ENCODE results near the gene TRAF3IP1. TPM values are rescaled to one million over a fixed set of nuclear protein-coding genes. Genes with fewer than 3 reads are reported as not detected.
A peak's percentile ranks its signal among the peaks of the same experiment; 100 is the strongest.

The TRAF3IP1 gene
- total RNA-seq, 1 donor from 2014 or later: 22.4 TPM

DNA sequence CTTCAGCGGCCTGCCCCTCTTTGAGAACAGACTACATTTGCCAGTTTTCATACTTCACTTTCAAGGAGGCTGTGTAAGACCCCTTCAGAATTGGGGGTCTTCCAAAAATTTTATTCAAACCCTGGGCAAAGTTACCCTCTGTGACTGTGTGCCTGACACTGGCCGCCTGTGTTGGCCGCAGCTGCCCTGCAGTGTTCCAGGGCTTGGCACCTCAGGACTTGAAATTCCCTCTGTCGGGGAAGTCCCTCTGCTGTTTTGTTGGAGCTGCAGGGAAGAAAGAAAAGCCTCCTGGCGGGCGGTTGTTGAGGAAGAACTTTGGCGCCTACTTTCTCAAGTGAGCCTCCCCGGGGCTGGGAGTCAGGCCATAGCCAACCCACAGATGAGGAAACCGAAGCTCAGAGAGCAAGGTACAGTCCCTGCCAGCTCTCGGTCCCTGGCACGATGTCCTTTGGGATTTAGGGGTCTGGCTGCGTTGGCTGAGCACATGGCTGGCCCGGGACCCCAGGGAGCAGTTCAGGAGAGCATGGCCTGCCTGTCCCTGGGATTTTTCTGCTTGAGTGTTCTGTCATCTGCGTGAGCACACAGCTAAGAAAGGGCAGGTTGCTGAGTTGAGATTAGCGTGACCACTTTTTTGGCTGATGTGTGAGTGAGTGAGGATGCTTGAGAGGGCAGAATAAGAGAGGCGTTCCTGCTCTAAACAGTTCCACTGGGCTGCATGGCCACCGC lies 88.5 kb downstream of the TRAF3IP1 start:
- DNase-seq (ENCODE audit: low spot score): no peak

DNA sequence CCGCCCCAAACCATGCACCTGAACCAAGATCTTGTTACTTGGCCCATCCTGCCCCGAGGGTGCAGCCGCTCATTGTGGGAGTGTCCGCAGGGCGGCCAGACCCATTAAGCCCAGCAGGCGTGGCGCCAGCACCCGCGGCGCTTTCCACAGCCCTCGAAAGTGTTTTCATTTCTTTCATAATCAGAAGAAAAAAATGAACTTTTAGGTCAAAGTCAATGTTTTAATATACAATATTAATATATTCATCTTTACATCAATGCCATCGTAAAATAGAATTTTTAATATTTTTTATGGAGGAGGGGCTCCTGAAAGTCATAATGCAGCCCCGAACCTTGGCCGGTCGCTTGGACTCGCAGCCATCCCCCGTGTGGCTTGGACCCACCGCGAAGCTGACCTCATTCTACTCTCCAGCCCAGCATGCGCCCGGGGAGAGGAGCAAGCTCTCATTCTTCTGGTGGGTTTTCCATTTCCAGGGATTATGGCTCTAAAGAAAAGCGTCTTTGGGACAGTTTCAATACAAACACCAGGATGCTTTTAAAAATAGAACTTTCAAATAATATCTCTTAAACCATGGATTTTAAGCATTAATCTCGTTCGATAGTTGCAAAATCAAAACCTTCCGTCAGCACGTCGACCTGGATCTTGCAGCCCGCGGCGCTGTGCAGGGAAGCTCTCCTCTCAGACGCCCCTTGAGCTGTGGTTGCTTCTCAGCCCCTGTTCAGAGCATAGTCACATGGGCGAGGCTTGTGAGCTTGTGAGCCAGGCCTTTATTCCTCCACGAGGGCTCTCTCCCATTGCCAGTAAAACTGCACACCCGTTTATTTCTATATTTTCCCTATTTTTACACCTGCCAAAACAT lies 89.3 kb downstream of the TRAF3IP1 start:
- DNase-seq (ENCODE audit: low spot score): no peak

DNA sequence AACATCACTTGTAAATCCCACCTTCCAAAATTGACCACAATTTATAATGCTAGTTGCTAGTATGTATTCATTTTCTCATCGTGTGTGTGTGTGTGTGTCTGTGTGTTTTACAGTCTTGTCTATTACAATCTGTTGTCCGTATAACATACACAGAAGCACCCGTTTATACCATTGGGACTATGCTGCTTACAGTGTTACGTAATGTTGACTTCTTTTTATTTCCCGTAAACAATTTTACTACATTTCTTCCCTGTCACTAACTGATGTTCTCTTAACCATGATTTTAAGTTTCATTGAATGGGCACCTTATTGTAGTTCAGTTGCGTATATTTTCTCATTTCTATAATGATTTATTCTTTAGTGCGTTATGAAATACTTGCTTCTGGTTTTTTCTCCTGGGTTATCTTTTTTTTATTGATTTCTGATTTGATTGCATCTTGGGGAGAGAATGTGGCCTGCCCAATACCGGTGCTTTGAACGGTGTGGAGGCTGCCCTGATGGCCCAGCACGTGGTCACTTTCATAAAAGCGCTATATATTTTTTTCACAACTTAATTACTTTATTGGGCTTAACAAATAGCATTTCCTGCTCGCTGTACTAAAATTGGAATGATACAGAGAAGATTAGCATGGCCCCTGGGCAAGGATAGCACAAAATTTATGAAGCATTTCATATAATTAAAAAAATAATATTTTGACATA lies 91.9 kb downstream of the TRAF3IP1 start:
- no peak for DNase-seq (ENCODE audit: low spot score)

DNA sequence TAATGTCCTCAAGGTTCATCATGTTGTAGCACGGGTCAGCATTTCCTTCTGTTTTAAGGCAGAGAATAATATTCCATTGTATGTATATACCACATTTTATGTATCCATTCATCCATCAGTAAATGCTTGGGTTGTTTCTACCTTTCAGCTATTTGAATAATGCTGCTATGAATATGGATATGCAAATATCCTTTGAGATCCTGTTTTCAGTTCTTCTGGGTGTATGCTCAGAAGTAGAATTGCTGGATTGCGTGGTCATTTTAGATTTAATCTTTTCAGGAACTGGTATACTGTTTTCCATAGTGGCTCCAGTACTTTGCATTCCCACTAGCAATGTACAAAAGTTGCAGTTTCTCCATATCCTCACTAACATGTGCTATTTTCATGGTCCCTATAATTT lies 93.0 kb downstream of the TRAF3IP1 start:
- DNase-seq (ENCODE audit: low spot score): no peak

DNA sequence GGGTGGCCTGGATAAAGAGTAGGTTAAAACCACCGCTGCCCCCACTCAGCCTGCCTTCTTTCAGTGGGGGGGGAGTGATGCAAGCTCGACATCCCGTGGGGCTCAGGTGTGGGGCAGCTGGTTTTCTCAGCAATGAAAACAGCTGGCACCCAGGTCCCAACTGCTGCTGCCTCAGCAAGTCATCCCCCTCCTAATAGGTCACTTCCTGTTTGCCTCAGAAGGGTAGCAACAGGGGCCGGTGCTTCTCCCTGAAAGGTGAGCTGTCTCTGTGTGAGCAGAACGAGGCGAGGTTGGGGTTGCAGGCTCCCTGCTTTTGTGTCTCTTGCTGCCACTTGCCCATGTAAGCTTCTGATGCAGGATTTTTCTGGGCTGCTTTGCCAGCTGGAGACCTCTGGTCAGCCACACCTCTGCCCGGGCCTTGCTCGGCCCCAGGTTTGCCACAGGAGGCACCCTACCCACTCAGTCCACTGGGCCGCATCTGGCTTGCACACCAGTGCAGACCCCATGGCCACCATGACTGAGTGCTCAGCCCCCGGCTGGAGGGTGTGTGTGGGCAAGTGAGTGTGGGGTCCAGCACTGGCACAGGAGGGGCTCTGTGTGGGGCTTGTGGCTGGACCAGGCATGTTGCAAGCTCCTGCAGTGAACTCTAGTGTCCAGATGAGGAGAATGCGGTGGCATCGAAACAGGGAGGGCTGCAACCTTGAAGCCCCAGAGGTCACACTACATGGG lies 94.9 kb downstream of the TRAF3IP1 start:
- no peak for DNase-seq (ENCODE audit: low spot score)

DNA sequence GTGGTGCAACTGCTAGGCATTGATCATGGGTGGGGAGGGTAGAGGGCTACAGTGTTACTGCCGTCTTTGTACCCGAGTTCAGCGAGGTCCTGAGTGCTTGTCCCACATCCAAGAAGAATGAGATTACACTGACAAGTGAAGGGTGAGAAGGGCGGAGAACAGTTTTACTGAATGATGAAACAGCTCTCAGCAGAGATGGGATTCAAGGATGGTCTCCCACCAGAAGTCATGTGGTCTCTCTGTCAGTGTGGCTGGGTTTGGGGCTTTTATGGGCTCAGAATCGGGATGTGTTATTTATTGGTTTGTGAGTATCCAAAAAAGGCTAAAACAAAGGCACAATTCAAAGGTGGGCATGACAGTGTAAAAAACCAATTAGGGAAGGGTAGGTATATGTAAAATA lies 95.6 kb downstream of the TRAF3IP1 start:
- DNase-seq (ENCODE audit: low spot score): no peak

DNA sequence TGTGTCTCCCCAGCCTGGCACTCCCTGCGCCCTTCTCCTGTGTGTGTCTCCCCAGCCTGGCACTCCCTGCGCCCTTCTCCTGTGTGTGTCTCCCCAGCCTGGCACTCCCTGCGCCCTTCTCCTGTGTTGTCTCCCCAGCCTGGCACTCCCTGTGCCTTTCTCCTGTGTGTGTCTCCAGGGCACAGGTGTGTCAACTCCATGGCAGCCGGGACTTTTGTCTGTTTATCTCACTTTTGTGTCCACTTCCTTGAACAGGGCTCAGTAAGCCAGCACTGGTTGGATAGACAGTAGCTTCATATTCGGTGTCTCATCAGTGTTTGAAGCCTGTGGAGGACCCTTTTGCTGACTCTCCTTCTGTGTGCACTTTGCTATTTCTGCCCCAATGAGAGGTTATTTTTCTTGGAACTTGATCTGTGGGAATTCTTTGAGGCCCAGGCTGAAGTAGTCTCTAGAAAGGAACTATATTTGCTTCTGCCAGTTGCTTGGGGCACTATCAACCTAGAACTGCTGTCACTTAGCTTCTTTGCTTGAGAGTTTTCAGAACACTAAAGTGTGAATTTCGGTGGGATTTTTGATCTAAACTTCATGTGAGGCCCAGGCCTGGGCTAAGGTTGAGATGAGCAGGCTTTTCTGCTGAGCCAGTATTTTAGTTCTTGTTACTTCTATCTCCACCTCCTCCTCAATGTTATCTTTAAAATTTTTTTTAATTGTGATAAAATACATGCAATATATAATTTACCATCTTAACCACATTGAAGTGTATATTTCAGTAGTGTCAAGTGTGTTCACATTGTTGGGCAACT lies 98.1 kb downstream of the TRAF3IP1 start:
- DNase-seq (ENCODE audit: low spot score): no peak

DNA sequence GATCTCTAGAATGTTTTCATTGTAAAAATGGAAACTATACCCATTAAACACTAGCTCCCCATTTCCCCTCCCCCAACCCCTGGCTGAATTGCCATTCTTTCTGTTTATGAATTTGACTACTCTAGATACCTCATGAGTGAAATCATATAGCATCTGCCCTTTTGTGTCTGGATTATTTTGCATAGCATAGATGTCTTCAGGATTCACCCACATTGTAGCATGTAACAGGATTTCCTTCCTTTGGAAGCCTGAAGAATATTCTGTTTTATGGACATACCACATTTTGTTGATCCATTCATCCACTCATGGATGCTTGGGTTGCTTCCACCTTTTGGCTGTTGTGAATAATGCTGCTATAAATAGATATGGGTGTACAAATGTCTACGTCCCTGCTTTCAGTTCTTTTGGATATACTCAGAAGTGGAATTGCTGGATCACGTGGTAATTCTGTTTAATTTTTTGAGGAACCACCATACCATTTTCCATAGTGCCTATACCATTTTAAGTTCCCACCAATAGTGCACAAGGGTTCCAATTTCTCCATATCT lies 98.8 kb downstream of the TRAF3IP1 start:
- DNase-seq (ENCODE audit: low spot score): no peak

DNA sequence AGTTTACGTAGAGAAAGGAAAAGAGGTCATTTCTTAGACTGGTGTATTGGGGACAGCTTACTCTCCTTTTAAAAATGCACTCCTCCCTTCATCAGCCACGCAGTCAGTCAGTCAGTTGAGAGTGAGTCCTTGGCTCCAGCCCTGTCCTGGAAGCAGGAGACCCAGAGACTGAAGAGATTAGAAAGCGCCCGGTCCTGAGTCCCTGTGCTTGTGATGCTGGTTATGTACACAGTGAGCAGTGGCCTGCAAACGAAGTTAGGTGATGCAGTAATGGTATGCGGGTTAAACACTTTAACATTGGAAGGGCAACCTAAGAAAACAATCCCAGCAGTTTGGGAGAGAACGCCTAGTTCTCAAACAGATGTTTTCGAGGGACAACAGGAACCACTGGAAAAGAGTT lies 100.1 kb downstream of the TRAF3IP1 start:
- no peak for DNase-seq (ENCODE audit: low spot score)

DNA sequence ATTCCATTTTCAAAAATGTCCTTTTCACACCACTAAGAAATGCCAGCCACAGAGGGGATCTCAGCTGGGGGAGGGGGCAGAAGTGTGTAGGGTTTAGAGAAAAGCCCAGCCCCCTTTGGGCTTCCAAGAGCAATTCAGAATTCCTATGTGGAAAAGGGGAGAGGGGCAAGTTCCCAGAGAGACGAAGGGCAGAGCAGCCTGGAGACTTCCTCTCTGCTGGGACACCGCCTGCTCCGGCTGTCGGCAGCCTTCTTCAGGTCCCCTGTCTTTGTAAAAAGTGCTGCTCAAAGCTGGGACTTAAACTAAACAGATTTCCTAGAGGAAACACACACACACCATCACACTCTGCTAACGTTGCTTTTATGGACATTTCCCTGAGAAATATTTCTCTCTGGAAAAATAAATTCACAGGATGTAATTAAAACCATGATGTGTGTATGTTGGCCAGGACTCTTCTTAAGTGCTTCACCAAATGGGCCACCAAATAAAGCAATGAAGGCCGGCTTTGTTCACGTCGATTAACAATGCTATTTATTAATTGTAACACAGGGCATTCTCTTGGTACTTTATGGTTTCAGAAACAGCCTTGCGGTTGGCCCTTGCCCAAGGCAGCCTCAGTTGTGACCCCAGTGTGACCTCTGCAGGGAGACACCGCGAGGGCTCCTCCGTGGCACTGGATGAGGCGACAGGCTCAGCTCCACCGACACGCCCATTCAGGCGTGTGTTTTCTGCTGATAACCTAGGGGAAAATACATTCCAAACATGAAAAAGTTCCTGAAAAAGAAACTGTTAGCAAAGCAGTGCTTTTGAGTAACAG lies 100.8 kb downstream of the TRAF3IP1 start:
- DNase-seq (ENCODE audit: low spot score): no peak

DNA sequence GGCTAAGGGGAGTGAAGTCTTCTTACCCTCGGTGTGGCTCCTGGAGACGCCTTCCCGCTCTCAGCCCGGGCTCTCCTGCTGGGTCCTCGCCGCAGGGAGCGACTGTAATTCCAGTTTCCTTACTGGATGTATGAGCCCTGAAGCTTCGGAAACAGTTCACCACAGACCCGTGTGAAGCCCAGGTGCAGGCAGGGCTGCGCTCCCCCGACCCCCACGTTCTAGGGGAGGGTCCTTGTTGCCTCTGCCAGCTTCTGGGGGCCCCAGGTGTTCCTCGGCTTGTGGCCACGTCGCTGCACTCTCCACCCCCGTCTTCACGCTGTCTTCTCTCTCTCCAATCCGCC lies 101.3 kb downstream of the TRAF3IP1 start:
- DNase-seq (ENCODE audit: low spot score): no peak

DNA sequence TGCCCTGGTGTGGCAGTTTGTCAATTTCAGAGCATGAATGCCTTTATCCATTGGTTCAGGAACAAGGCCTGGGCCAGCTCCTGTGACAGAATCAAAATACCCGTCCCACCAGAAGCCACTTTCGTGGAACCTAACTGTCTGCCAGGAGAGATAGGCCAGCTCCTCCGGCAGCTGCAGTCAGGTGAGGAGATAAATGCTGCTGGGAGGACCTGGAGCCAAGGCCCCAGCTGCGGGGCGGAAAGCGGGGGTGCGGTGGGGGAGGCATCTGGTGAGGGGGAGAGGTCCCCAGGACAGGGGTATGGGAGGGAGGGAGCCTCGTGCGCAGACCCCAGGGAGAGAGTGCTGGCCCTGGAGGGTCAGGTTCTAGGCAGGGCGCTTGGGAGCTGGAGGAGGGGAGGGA lies 102.0 kb downstream of the TRAF3IP1 start:
- DNase-seq (ENCODE audit: low spot score): no peak

DNA sequence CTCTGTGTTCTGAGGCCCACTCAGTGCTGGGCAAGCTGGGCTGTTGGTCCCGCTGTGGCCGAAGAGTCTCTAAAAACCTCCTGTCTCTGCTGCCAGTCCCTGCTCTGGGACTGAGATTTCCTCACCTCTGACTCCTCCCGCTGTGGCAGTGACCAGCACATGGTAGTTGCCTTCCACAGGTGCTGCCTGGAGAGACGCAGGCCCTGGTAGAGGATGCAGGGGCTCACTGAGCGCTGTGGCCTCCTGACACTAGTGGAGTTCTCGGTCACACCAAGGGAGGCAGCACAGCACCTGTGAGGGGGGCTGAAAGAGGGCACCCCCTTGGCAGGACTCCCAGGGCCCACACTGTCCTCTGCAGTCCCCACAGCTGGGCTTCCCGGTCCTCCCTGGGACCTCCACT lies 102.6 kb downstream of the TRAF3IP1 start:
- no peak for DNase-seq (ENCODE audit: low spot score)

DNA sequence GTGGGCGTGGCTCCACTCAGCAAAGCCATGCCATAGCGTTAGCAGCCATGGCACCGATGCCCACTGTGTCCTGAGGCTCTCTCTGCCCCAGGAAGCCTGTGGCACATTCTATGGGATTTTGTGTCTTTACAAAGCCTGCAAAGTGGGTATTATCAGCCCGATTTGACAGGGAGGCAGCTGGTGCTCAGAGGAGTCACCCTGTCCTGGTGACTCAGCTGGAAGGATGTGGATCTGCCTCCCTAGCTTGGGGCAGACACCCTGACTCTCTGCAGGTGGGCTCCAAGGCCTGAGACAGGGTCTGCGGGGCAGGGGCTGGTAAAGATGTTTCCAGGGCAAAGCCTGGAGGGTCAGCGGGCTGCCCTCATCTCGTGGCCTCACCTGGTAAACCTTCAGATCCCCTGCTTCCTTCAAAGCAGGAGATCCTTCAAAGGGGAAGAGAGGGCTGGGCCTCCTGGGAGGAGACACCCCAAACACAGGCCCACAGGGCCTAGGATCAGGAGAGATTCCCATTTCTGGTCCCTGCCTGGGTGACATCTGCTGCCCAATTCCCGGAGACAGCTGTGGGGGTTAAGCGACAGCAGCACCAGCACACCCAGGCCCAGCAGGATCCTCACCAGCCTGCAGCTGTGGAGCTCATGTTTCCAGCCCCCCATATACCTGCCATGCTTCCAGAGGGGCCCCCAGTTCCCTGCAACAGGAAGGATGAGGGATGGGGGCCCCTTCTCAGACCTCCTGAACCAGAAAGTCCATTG lies 103.4 kb downstream of the TRAF3IP1 start:
- no peak for DNase-seq (ENCODE audit: low spot score)

DNA sequence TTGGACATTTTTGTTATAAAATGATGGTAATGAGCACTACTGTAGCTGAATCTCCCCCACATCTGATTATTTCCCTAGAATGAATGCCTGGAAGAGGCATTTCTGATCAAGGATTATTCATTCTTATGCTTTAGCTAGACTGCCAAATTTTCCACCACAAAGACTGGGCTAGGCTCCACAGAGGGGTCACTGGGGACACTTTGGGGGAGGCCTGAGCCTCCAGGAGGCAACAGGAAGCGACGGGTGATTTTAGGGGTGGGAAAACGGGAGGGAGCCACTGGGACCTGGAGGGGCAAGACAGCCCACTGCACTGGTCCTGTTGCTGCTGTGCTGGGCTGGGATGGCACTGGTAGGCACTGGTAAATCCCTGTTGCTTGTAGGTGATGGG lies 104.0 kb downstream of the TRAF3IP1 start:
- no peak for DNase-seq (ENCODE audit: low spot score)

DNA sequence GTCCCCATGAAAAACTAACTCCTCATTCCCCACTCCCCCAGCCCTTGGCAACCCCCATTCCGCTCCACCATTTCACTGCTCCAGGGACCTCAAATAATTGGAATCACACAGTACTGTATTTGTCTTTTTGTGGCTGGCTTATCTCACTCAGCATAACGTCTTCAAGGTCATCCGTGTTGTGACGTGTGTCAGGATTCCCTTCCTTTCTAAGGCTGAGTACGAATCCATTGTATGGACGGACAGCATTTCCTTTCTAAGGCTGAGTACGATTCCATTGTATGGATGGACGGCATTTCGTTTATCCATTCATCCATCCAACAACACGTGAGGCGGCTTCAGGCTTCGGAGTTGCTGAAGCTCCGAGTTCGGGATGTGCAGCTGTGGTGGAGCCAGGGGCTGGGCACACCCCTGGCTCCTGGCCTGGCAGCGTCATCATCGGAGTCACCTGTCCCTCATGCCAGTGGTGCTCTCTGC lies 105.2 kb downstream of the TRAF3IP1 start:
- no peak for DNase-seq (ENCODE audit: low spot score)

DNA sequence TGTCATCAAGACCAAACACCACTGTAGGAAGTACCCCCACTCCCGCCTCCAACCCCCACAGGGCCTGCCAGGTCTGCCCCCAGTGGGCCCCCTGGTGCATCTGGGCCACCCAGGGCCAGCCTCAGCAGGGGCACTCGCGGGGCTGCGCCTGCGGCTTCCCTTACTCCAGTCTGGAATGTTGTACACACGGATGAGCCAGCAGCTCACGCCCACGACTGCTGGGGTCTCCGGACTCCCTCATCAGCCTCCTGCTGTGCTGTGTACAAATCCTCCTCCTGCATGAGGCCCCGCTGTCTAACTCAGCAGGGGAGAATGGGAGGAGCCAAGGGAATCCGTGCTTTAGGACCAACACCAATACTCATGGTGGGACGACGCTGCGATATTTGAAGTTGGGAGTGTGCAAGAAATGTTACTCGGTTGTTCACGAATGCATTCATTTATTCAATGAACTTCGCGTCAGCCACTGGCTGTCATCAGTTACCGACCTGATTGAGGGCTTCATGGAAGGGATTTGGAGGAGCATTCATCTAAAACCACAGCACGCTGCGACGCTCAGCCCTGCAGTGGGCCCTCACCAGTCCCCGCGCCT lies 105.8 kb downstream of the TRAF3IP1 start:
- no peak for DNase-seq (ENCODE audit: low spot score)

DNA sequence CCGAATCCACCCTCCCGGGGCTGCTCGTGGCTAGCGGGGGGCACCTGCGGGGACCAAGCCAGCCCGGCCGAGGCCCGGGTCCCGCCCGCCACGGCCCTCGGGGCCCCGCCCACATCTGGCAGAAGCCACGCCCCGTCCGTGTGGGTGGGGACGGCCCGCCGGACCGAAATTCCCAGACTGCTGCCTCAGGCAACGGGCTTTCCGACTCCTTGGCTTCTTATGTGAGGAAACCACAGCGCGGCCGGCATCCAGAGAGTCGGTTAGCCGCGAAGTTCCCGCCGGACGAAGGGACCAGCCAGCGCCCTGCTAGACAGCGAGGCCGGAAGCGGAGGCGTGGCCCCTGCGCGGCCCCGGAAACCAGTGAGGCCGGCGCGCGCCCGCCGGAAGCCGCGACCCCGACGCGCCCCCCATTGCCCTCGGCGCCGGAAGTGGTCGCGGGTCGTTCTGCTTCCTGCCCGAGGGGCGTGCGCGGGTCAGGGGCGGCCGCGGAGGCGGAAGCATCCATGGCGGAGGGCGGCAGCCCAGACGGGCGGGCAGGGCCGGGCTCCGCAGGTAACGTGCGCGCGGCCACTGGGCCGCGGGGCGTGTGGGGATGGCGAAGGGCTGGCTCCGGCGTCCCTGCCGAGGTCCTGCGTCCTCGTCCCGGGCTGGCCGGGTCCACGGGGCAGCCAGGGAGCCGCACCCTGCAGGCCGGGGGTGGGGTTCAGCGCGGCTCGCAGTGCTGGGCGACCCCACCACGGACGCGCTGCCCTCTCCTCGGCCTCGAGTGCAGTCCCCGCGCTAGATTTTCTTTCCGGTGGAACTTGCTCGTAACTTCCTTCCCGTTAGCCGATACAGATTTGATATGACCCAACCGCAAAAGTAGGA lies 106.5 kb downstream of the TRAF3IP1 start, which contains the start of gene ASB1:
ASB1 (plus strand) TSS at position 360 of the 867 bp plus-strand sequence; CDS start at position 504, 144 bp downstream.
- DNase-seq (ENCODE audit: low spot score): peak; percentile 75

Measured in ureter (tissue), 1 donor.